Immature natural killer cell (primary cell): ENCODE measurements around the gene MSH2. TPM values are rescaled to one million over a fixed set of nuclear protein-coding genes. Genes with fewer than 3 reads are reported as not detected.

Experiments
- DNase-seq, 3 donors: peaks; one replicate each; pipeline ENCODE4 v3.0.0; 2022; ENCODE audit warnings: mixed read lengths in 1 of 3
- H3K27ac Mint-ChIP-seq, 6 donors: one replicate each; pipeline ENCODE4 v1.8.0; 2020; ENCODE audit warnings: mixed read lengths in 6 of 6, mild to moderate bottlenecking in 5 of 6, inconsistent platforms in 4 of 6, moderate library complexity in 3 of 6
- H3K27me3 Mint-ChIP-seq, 3 donors: one replicate each; pipeline ENCODE4 v1.8.0; 2020 to 2021; ENCODE audit warnings: low read depth in 3 of 3, mild to moderate bottlenecking in 3 of 3, mixed read lengths in 3 of 3, moderate library complexity in 3 of 3, inconsistent platforms in 1 of 3
- H3K36me3 Mint-ChIP-seq, 3 donors: one replicate each; pipeline ENCODE4 v1.8.0; 2020; ENCODE audit warnings: mixed read lengths in 3 of 3, inconsistent platforms in 2 of 3, mild to moderate bottlenecking in 2 of 3
- H3K4me1 Mint-ChIP-seq, 2 donors: one replicate each; pipeline ENCODE4 v1.8.0; 2020; ENCODE audit warnings: inconsistent platforms in 2 of 2, mild to moderate bottlenecking in 2 of 2, mixed read lengths in 2 of 2, moderate library complexity in 1 of 2
- H3K4me3 Mint-ChIP-seq, 5 donors: one replicate each; pipeline ENCODE4 v1.8.0; 2020; ENCODE audit warnings: mild to moderate bottlenecking in 5 of 5, mixed read lengths in 5 of 5, inconsistent platforms in 3 of 5, moderate library complexity in 3 of 5
- H3K9me3 Mint-ChIP-seq, 6 donors: one replicate each; pipeline ENCODE4 v1.8.0; 2020; ENCODE audit warnings: mild to moderate bottlenecking in 6 of 6, mixed read lengths in 6 of 6, inconsistent platforms in 4 of 6, moderate library complexity in 3 of 6
- polyA plus RNA-seq, 3 donors: library from polyadenylated mRNA; unstranded; fragments of 300-500 nt; fragmentation: Illumina TruSeq; gene quantifications; one replicate each; pipeline ENCODE4 v1.2.3, GENCODE V29; 2021

MSH2 gene
- polyA plus RNA-seq, 3 donors from 2014 or later: 22.9 to 34.2 (median 27.5) TPM

DNA sequence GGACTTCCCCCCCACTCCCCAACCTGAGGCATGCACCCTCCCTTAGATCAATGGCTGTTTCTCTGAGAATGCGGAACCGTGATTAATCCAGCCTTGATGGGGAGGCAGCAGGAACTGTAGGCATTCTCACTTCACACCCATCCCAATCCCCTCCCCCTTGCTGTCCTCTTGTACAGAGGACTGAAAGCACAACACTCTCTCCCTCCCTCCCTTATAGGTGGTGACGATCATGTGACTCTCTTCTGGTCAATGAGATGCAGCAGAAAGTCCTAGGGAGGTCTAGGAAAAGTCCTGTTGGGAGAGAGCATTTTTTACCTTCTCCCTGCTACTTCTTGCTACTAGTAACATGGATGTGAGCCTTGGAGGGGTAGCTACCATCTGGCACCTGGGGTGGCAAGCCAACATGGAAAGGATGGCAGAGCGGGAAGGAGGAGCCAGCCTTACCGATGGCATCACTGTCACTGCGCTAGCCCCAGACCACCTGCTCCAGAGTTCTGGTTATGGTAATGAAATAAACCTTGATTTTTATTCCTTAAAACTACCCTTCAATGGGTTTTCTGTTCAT is 106.9 kb downstream of the MSH2 start:
- peaks cover 0 to 3% (median 1%) of the 10 kb centered on the region in 6 donors for H3K9me3 Mint-ChIP-seq
- H3K36me3 Mint-ChIP-seq: peaks cover 0 to 4% (median 3%) of the 10 kb centered on the region in 3 donors
- H3K4me3 Mint-ChIP-seq: no peak overlapping the region
- peaks cover 18 to 23% of the 10 kb centered on the region in 2 donors for H3K4me1 Mint-ChIP-seq
- no peak overlapping the region for H3K27ac Mint-ChIP-seq
- peaks cover 0 to 3% (median 0%) of the 10 kb centered on the region in 3 donors for H3K27me3 Mint-ChIP-seq
- no peak for DNase-seq

DNA sequence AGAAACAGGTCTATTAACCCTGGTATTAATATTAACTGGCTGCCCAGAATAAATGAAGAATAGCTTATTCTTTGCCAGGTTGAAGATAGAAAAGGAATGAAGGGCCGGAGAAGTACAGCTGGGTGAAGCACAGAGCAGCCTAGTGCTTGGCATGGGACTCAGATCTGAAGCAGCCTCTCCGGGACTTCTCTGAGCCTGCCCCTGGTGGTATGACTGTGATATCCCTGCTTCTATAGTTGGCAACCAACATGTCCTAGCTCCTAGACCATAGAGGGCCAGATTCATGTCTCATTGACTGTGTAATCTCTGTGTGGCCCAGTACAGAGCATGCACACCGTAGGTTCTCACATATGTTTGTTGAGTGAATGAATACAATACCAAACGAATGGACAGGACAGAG is 107.8 kb downstream of the MSH2 start:
- Mint-ChIP-seq H3K27me3 (peaks cover 0 to 3% (median 0%) of the 10 kb centered on the region in 3 donors), H3K4me3 (no peak overlapping the region), H3K4me1 (peaks cover 18 to 23% of the 10 kb centered on the region in 2 donors), H3K36me3 (peaks cover 0 to 3% (median 0%) of the 10 kb centered on the region in 3 donors), H3K27ac (no peak overlapping the region), H3K9me3 (peaks cover 0 to 2% (median 0%) of the 10 kb centered on the region in 6 donors)
- no peak for DNase-seq

DNA sequence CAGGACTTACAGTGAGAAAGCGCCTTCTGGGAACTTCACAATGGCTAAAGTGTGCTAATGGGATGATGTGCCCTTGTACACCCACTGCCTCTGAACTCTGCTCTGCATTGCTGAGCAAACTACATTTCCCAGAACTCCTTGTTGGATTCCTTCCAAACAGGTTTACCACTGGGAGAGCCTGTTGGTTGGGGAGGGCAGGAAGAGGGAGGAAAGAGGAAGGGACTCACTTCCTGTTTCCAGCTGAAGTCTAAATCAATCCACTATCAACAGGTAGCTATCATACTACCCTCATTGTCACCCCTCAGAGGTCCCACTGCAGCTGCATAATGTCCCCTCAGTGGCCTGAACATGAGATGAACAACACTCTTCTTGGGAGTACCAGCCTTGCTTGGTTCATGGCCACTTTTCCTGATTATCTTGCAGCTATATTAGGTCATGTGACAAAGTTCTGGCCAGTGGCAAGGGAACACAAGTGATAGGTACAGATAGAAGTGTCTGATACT is 109.7 kb downstream of the MSH2 start:
- H3K27ac Mint-ChIP-seq: no peak overlapping the region
- DNase-seq: no peak

DNA sequence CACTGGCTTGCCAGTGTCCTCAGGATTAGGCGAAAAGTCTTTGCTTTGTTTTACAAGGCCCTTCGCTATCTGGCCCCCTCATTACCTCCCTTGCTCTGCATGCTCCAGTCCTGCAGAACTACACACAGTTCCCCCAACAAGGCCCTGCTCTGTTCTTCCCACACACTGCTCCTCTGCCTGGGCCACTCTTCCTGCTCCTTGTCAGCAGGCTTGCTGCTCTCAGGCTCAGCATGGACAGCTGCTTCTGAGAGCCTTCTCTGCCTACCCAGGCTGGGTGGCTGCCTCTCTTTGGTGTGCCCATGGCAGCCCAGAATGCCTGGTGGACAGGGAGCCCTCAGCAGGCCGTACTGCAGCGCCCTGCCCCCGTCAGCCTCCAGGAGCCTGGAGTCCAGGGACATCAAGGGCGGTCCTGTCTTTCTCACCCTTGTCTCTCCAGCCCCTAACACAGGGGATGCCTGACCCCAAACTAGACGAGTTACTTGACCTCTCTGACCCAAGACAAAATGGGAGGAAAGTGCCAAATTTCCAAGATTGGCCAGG is 111.1 kb downstream of the MSH2 start:
- DNase-seq: no peak
- peaks cover 0 to 3% (median 0%) of the 10 kb centered on the region in 3 donors for H3K27me3 Mint-ChIP-seq
- peaks cover 26% of the 10 kb centered on the region in 2 donors for H3K4me1 Mint-ChIP-seq
- peaks cover 0 to 1% (median 0%) of the 10 kb centered on the region in 6 donors for H3K9me3 Mint-ChIP-seq
- no peak overlapping the region for H3K4me3 Mint-ChIP-seq
- no peaks in the 10 kb centered on the region for H3K36me3 Mint-ChIP-seq
- no peak overlapping the region for H3K27ac Mint-ChIP-seq

More for the DNA sequence above, 109.7 kb downstream of the MSH2 start:
- Mint-ChIP-seq H3K4me3 (no peak overlapping the region), H3K4me1 (peaks cover 20 to 25% of the 10 kb centered on the region in 2 donors), H3K36me3 (no peaks in the 10 kb centered on the region), H3K27me3 (peaks cover 0 to 3% (median 0%) of the 10 kb centered on the region in 3 donors), H3K9me3 (peaks cover 0 to 2% (median 0%) of the 10 kb centered on the region in 6 donors)

DNA sequence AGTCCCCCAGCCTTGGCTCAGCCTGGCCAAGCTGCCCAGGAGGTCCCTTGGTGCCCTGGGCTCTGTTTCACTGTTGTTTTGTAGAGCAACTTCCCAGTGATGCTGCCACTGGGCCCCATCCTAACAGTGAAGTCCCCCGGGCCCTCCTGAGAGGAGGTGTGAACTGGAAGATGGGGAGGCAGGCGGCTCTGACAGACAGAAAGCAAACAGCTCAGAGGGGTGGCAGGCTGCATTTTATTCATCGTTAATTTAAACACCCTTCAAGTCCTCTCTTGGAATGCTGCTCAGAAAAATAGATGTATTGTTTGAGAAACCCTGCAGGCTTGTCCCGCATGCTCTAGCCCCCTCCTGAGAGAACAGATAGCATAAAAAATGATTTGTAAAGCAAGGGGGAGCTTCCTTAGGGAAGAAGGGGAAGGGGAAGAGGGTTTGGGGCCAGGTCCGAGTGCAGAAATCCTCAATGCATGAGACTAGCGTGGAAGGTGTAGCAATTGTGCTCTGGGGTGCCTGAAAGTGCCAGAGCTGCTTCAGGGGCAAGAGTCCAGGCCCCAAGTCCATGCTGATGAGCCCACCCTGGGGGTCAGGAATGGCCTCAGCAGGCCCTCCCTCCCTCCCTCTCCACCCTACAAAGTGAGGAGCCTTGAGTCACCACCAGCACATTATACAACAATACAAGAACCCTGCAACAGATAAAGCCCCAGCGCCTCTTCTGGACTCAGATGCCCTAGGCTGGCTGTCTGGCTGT is 113.6 kb downstream of the MSH2 start:
- H3K27me3 Mint-ChIP-seq: peaks cover 0 to 3% (median 0%) of the 10 kb centered on the region in 3 donors
- no peak overlapping the region for H3K4me3 Mint-ChIP-seq
- H3K27ac Mint-ChIP-seq: no peak overlapping the region

DNA sequence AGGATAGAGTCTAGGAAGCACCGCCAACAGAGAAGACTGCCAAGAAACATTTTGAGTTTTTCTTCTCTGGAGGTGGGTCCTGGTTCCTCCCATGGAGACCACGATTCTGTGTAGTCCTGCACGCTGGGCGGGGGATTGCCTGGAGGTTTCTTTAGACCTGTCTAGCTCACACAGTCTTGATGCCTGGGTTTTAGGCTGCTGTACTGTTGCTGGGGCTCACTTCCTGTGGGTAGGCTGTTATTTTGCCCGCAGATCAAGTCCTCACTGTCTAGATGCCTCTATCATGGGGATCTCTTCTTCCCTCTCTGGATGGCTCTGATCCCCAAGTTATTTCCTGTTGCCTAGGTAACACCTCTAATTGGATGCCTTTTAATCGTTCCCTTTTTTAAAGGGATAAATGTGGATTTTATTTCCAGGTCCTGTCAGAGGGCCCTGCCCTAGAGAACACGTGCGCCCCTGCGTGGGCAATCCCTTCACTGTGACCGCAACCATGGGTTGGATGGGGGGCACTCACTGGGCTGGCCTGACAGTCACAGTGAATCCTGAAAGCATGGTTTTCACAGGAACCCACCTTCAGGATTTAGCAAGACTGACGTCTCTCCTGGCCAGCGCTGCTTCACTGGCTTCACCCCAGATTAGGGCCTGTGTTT is 115.7 kb downstream of the MSH2 start:
- H3K27ac Mint-ChIP-seq: peak overlapping the region in 4 of 6 donors; percentile 29 to 84 (median 45)
- peak overlapping the region; percentile 39 to 96 (median 81) for H3K4me3 Mint-ChIP-seq
- DNase-seq: peak; percentile 28 to 40 (median 35)

More for the DNA sequence above, 113.6 kb downstream of the MSH2 start:
- no peaks in the 10 kb centered on the region for H3K9me3 Mint-ChIP-seq
- H3K36me3 Mint-ChIP-seq: no peaks in the 10 kb centered on the region
- DNase-seq: no peak
- H3K4me1 Mint-ChIP-seq: peaks cover 36 to 38% of the 10 kb centered on the region in 2 donors

DNA sequence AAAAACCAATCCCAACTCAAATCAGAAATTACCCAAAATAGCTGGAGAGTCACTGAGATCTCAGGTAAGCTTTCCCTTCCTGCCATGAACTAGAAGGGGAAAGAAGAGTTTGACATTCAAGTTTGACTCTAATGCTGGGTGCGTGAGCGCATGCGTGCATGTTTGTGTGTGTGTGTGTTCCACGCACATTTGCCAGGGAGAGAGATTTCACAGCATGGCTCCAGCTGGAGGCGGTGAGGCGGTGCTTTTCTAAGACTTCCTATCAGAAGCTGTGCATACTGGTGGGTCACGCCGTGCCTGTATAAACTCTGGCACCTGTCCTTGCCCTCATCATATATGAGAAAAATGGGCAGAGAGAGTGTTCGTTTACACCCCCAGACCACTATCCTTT is 116.2 kb downstream of the MSH2 start:
- peaks cover 0 to 2% (median 0%) of the 10 kb centered on the region in 3 donors for H3K27me3 Mint-ChIP-seq
- H3K9me3 Mint-ChIP-seq: no peaks in the 10 kb centered on the region
- H3K36me3 Mint-ChIP-seq: no peaks in the 10 kb centered on the region
- H3K4me3 Mint-ChIP-seq: peak overlapping the region; percentile 53 to 96 (median 81)
- H3K4me1 Mint-ChIP-seq: peaks cover 45 to 50% of the 10 kb centered on the region in 2 donors
- H3K27ac Mint-ChIP-seq: peak overlapping the region in 2 of 6 donors; percentile 29 to 84
- DNase-seq: no peak

More for the DNA sequence above, 115.7 kb downstream of the MSH2 start:
- H3K9me3 Mint-ChIP-seq: no peaks in the 10 kb centered on the region
- no peaks in the 10 kb centered on the region for H3K36me3 Mint-ChIP-seq
- peaks cover 45 to 50% of the 10 kb centered on the region in 2 donors for H3K4me1 Mint-ChIP-seq
- H3K27me3 Mint-ChIP-seq: peaks cover 0 to 2% (median 0%) of the 10 kb centered on the region in 3 donors

DNA sequence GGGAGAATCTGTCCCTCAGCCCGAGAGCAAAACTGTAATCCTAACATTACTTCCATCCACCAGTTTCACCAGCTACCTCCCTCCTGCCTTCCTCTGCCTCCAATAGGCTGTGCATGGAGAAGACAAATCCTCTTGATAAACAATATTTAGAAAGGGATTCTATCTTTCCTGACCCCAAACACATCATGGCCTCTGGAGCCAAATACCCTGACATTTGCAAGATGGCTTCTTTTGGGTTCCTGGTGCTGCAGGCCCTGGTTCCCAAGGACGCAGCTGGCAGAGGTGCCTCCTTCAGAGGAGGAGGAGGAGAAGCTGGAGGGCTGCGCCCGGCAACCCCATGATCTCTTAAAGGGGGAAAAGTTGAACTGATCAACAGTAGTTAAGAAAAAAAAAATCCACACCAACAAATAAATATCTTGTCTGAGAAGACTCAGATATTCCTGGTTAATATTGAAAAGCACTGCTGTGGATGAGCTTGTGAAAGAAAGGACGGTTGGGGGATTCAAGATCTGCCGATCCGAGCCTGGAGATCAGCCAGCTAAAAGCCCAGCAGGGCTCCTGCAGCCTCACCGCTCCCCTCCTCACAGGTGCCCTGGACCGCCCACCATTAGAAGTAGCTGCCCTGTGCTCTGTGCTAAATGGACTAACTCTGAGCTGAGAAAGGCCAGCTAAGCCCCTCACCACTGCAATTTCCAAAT is 116.8 kb downstream of the MSH2 start:
- peak overlapping the region; percentile 72 to 96 (median 90) for H3K4me3 Mint-ChIP-seq
- H3K36me3 Mint-ChIP-seq: no peaks in the 10 kb centered on the region
- peak overlapping the region in 3 of 6 donors; percentile 29 to 84 (median 82) for H3K27ac Mint-ChIP-seq
- H3K9me3 Mint-ChIP-seq: no peaks in the 10 kb centered on the region
- no peak for DNase-seq
- peaks cover 0 to 2% (median 0%) of the 10 kb centered on the region in 3 donors for H3K27me3 Mint-ChIP-seq
- peaks cover 45 to 50% of the 10 kb centered on the region in 2 donors for H3K4me1 Mint-ChIP-seq

DNA sequence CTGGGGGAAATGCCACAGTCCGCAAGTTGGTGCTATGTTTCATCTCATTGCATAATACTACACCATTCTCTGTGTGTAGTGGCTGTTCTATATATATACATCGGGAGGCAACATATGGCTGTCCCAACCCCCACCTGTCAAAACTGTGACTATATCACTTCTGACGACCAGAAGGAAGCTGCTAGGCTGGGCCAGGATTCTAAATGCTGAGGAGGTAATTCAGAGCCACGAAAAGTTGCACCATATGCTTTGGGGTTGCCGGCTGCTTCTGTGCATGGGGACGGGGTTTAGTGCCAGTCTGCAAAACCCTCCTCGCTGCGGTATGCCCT is 117.3 kb downstream of the MSH2 start:
- peaks cover 45 to 50% of the 10 kb centered on the region in 2 donors for H3K4me1 Mint-ChIP-seq
- H3K9me3 Mint-ChIP-seq: no peaks in the 10 kb centered on the region
- no peak for DNase-seq
- no peaks in the 10 kb centered on the region for H3K36me3 Mint-ChIP-seq
- H3K4me3 Mint-ChIP-seq: peak overlapping the region; percentile 72 to 96 (median 90)
- peak overlapping the region in 5 of 6 donors; percentile 27 to 82 (median 67) for H3K27ac Mint-ChIP-seq
- H3K27me3 Mint-ChIP-seq: peaks cover 0 to 2% (median 0%) of the 10 kb centered on the region in 3 donors

DNA sequence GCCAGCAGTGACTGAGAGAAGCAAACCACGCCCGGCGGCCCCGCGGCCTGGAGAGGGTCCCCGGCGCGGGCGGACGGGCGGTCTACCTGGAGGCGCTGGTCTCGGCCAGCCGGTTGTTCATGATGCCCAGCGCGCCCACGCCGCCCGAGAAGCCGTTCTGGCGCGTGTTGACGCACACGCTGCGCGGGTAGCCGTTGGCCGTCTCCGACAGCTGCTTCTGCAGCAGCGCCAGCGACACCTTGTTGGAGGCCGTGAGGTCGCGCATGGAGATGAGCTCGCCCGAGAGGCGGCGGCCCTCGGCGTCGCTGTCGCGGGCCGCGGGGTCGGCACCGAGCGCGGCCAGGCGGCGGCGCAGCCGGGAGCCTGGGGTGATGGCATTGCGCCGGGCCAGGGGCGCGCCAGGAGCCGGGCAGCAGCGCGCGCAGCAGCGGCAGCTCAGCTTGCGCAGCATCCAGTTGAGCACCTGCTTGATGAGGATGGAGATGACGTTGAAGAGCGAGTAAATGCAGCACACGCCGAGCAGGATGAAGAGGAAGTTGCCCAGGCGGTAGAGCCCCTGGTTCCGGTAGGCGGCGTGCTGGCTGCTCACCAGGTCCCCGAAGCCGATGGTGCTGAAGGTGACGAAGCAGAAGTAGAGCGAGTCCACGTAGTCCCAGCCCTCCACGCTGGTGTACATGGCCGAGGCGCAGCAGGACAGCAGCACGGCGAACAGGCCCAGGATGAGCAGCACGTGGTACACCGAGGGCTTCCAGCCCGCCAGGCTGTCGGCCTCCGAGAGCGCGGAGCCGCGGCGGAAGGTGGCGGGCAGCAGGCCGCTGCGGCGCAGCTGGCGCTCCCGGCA is 118.1 kb downstream of the MSH2 start:
- no peaks in the 10 kb centered on the region for H3K9me3 Mint-ChIP-seq
- DNase-seq: peak; percentile 65 to 74 (median 73)
- H3K27ac Mint-ChIP-seq: peak overlapping the region; percentile 82 to 95 (median 92)
- H3K36me3 Mint-ChIP-seq: no peaks in the 10 kb centered on the region
- H3K27me3 Mint-ChIP-seq: peaks cover 0 to 2% (median 0%) of the 10 kb centered on the region in 3 donors
- H3K4me1 Mint-ChIP-seq: peaks cover 45 to 50% of the 10 kb centered on the region in 2 donors
- peak overlapping the region; percentile 90 to 96 (median 93) for H3K4me3 Mint-ChIP-seq

DNA sequence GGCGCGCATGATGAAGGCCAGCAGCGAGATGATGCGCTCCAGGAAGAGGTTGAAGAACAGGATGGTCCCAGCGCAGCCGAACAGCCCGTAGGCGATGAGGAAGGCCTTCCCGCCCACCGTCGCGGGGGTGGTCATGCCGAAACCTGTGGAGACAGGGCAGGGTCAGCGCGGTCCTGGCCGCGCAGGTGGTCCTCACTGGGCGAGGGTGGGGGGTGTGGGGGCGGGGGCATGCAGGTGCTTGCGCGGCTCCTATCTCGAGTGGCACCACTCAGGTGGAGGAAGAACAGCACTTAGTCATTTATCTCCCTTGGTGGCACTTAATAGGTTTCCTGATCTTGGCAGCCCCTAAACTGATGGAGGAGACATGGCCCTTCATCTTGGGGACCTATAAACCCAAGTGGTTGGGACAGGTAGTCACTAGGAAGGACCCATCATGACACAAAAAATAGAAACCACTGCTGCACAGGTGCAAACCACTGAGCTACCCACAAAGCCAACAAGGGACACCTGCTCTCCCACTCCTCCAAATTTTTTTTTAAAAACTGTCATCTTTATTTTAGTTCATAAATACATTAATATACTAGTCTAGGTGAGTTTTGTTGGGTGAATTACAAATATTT is 118.8 kb downstream of the MSH2 start:
- no peaks in the 10 kb centered on the region for H3K9me3 Mint-ChIP-seq

DNA sequence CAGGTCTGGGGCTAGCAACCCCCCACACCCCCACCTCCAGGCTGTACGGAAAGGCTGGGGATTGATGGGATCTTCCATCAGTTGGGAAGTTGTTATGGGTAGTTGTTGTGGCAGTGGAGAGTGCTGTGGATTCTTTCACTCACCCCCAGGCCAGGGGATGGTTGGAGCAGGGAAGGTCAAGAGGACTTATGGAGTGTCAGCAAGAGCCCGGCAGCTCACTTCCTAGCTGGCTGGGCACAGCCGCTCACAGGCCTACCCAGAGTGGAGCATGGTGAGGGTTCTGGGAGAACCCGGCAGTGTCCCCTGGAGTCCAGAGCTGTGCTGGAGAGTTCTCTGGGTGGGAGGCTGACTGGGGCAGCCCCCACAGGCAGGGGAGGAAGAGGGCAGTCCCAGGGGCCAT is 122.2 kb downstream of the MSH2 start:
- Mint-ChIP-seq H3K4me3 (no peak overlapping the region), H3K9me3 (no peaks in the 10 kb centered on the region), H3K4me1 (peaks cover 17 to 23% of the 10 kb centered on the region in 2 donors), H3K27ac (no peak overlapping the region), H3K36me3 (no peaks in the 10 kb centered on the region), H3K27me3 (peaks cover 0 to 2% (median 0%) of the 10 kb centered on the region in 3 donors)
- no peak for DNase-seq

More for the DNA sequence above, 118.8 kb downstream of the MSH2 start:
- DNase-seq: no peak
- Mint-ChIP-seq H3K4me3 (peak overlapping the region; percentile 90 to 96 (median 93)), H3K27ac (peak overlapping the region in 5 of 6 donors; percentile 10 to 95 (median 82)), H3K27me3 (peaks cover 0 to 2% (median 0%) of the 10 kb centered on the region in 3 donors), H3K4me1 (peaks cover 45 to 50% of the 10 kb centered on the region in 2 donors), H3K36me3 (no peaks in the 10 kb centered on the region)
